ENCODE results near the gene MYH11.
A peak's percentile ranks its signal among the peaks of the same experiment; 100 is the strongest.
"Not testable (repeated sequence)": the region's sequence is repeated elsewhere in the genome, so short reads cannot be mapped to it uniquely, and the experiment has no call there.

The MYH11 gene

DNA sequence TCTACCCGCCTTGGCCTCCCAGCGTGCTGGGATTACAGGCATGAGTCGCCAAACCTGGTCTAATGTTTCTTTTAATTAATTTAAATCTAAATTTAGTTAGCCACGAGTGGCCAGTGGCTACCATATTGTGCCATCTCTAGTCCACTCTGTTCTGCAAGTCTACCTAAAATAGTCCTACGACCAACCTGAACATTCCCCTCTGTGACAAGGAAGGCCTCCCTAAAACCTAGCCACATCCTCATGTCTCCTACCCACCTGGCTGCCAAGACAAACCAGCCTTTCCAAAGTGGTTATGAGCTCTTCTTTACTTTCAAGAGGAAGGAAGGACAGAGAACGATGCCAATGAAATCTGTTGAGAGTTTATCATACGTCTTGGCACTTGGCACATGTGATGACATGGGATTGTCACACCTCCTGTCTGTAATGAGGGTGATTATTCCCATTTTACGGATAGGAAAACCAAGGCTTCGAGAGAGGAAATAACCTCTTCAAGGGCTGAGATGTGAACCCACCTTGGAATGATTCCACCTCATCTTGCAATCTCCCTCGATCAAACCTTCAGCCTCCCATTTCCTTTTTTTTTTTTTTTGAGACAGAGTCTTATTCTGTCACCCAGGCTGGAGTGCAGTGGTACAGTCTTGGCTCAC, 19.7 kb downstream of the MYH11 start:
- DNase-seq: no peak

DNA sequence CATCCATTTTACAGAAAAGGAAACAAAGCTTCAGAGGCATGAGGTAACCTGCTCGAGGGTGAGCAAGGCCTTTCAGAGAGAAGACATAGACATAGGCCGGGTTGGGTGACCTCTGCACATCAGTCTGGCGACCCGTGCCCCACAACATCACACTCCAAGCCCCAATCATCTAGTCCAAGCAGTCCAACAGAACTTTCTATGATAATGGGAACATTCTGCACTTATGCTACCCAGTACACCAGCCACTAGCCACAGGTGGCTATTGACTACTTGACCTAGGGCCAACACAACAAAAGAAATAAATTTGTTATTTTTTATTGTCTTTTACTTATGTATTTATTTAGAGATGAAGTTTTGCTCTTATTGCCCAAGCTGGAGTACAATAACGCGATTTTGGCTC, 20.8 kb downstream of the MYH11 start:
- no peak for DNase-seq

DNA sequence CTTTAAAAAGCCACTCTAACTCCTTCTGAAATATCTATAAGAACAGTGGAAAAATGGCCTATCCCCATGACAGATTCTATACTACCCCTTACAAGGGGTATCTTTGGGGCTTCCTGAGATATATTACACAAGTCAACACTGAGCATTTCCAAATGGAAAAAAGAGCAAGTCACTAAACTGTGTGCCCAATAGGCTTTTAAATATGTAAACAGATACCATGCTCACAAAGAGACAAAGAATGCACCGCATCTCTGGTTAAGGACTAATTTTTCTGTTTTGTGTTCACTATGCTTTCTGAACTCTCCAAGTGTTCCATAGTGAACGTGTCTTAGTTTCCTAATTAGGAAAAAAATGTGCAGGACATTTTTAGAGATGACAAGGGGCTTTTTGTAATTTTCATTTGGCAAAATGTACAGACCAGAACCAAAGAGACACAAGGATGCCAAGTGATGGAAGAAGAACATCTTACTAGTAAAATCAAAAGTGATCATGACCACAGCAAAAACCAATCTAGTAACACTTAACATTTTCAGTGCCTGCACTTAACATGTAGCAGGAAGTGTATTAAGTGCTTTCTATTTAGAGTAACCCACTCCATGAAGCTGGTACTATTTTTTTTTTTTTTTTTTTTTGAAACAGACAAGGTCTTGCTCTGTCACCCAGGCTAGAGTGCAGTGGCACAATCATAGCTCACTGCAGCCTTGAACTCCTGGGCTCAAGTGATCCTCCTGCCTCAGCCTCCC, 21.5 kb downstream of the MYH11 start:
- no peak for DNase-seq

DNA sequence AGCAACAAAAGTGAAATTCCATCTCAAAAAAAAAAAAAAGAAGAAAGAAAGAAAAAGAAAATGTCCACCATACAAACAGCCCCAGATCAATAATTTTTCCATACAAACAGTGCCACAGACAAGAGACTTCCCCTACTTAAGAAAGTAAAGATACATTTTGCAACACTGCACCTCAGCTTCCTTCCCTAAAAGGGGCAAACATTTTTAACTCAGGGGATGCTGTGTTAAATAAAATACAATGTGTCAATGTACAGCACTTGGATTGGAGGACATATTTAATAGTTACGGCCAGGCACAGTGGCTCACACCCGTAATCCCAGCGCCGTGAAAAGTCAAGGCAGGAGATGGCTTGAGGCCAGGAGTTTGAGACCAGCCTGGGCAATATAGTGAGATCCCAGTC, 22.3 kb downstream of the MYH11 start:
- no peak for DNase-seq

DNA sequence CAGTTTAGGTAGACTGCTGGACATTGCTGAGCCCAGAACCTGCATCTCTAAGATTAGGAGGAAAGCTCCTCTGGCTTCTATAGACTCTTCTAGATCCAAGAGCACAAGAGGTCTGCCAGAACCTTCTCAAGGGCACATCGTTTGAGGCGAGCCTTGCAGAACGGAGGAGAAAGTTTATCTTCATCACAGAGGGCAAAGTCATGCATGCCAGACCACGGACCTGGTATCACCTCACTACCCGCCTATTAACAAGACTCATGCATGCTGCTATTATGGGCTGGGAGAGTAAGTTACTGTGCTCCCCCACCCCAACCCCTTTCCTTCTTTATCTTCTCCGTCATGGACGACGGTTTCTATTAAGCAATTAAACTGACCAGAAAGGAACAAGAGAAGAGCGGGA, 23.3 kb downstream of the MYH11 start:
- no peak for DNase-seq

DNA sequence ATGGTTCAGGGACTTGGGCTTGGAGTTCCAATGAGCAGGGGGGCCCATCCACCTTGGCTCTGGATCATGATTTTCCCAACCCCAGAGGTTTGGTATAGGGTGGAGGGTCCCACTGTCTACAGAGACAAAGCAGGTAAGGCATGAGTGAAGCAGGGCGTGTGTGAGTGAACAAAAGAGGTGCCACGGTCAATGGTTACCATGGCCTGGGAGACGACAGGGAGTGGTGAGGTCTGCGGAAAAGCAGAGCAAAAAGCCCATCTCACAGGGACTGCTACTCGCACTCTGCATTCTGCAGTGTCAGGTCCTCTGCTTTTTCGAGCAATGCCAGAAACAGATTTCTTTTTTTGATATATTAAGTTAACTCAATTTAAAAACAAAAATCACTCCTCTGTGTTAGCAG, 24.6 kb downstream of the MYH11 start:
- no peak for DNase-seq

DNA sequence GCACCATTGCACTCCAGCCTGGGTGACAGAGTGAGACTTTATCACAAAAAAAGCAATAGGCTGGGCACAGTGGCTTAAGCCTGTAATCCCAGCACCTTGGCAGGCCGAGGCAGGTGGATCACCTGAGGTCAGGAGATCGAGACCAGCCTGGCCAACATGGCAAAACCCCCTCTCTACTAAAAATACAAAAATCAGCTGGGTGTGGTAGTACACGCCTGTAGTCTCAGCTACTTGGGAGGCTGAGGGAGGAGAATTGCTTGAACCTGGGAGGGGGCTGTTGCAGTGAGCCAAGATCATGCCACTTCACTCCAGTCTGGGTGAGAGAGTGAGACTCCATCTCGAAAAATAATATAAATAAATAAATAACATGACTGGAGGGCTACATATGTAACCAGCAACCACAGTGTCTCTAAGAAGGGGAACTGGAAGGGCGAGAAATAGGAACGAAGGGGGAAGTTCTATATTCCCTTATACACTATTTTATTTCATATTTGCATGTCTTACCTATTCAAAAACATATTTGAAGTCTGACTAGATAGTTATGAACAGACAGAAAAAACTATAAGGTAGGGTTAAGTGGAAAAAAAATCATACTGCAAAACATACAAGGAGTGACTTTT, 25.9 kb downstream of the MYH11 start:
- DNase-seq: no peak

DNA sequence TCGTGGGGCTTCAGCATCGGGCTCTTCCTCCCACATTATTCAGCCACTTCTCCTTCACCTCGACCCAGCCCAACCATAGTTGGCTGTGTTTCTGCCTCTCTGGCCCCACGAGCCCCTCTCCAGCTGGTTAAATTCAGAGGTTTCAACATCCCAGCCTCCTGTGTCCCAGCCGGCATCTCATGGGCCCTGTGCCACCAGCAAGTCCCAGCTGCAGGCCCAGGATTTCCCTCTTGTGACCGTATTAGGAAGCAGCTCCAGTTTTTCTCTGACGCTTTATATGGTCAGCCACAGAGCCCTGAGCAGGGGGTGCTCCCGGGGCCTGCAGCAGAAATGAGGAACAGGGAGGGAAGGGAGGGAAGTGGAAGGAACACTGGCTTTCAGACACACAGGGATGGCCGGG, 27.4 kb downstream of the MYH11 start:
- no peak for DNase-seq

DNA sequence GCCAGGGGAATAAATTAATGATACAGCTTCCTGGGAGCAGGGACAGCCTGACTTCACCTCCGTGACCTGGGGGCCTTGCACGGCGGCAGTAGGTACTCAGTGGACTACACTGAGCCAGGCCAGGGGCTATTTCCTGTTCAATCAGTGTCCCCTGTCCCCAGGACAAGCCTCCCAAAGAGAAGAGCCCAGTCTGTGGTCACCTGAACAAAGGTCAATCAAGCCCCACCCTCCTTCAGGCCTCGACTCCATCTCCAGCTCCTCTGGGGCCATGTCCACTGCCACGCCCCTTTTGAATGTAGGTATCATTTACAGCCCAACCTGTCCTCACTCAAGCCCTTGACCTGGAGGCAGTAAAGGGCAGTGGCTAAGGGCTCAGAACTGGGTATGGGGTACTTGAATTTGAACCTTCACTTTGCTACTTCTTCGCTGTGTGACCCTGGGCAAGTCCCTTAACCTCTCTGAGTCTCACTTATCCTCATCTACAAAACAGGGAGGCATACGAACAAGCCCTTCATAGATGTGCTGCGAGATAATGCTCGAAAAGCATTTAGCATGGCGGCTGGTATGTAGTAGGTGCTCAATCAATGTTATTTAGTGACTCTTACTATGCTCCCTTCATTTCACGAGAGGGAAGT, 29.0 kb downstream of the MYH11 start:
- DNase-seq: no peak

DNA sequence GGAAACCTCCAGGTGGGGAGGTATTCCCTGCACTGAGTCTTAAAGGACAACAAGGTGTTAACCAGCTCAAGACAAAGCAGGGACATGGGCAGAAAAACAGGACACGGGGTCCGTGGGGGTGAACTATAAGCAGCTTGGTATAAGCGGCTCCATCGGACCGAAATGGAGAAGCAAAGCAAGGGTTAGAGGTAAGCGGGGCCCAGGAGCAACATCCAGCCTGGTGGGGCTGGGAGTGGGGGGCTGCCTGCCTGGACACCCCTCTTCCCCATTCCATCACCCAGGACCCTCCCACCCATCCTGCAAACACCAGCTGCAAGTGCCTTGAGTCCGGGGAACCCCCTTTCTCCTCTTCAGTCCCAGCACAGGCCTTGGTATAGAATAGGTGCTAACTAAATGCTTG, 29.5 kb downstream of the MYH11 start:
- DNase-seq: no peak

DNA sequence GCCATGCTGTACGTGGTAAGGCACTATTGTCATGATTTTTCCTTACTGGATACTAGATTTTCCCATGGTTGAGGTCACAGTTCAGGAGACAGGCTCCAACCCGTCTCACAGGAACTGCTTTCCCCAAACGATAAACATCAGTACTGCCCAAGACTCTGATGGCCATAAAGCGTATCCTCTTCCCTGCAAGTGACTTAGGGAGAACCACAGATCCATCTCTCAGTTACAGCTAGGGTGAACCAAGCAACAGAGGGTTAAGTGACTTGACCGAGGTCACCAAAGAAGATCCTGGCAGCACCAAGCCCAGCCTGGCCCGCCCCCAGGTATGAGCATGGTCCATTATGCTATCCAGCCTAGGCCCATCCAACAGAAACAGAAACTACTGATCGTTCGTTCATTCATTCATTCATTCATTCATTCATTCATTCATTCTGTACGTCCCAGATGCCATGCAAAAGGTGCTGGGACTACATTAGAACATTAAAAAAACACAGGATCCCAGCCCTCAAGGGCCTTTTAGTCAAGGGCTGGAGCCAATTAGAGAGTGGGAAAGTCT, 31.0 kb downstream of the MYH11 start:
- DNase-seq: no peak

DNA sequence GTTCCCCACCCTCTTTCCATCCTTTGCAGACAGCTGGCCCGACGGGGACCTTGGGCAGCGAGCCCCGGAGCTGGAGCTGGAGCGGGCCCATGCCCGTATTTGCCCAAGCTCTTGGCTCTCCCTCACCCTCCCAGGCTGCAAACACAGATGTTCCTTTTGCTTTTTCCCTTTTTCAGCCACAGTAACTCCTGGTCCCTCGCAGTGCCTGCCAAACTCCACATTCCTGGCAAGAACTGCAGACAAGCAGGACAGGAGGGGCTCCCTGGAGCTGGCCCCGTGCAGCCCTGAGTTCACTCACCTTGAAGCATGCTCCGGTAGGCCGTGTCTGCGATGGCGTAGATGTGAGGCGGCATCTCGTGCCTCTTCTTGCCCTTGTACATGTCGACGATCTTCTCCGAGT, 33.9 kb downstream of the MYH11 start:
- DNase-seq: no peak

DNA sequence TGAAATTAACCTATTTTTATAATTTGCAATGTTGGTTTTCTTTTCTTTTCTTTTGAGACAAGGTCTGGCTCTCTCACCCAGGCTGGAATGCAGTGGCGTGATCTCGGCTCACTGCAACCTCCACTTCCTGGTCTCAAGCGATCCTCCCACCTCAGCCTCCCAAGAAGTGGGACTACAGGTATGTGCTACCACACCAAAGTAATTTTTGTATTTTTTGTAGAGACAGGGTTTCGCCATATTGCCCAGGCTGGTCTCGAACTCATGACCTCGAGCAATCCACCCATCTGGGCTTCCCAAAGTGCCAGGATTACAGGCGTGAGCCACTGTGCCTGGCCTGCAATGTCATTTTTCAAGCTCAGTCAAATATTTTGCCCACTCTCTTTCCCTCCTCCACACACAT, 36.0 kb downstream of the MYH11 start:
- DNase-seq: no peak

DNA sequence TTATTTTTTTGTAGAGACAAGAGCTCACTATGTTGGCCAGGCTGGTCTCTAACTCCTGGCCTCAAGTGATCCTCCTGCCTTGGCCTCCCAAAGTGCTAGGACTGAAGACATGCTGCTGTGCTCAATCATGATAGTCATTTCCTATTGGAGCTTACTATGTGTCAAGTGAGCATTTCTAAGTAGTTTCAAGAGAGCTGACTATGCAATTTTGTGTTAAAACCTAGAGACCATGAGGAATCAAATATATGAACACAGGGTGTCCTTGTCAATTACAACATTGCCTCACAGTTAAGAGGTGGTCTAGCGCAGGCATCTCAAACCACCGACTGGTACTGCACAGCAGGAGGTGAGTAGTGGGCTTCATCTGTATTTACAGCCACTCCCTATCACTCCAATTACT, 37.8 kb downstream of the MYH11 start:
- DNase-seq: no peak

DNA sequence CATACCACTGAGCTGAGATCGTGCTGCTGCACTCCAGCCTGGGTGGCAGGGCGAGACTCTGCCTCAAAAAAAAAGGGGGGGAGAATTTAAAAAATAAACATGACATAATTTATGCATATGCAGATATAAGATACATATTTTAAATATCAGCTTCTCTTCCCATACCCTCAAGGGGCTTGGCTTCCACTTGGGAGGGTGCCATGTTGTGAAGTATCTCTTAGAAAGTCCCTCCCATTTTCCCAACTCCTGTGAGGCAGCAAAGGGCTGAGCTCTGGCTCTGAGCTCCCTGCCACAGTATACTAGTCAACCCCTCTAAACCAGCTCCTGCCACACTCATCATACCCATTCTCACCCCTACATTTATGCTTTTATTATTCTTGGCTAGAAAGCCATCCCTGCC, 39.4 kb downstream of the MYH11 start:
- no peak for DNase-seq

DNA sequence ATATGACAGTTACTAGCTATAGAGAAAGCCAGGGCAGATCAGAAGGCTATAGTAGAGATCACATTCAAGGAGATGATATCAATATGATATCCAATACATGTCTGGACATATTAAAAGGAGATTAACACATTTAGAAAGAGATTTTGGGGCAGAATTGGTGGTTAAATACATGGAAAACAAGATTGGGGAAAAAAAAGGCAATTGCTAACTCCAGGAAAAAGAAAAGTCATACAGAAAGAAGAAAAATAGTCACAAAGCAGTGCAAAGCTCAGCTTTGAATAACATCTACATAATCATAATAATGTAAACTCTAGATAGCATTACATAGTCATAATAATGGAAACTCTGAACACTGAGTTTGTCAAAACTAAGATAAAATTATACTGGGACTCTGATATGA, 40.6 kb downstream of the MYH11 start:
- no peak for DNase-seq

DNA sequence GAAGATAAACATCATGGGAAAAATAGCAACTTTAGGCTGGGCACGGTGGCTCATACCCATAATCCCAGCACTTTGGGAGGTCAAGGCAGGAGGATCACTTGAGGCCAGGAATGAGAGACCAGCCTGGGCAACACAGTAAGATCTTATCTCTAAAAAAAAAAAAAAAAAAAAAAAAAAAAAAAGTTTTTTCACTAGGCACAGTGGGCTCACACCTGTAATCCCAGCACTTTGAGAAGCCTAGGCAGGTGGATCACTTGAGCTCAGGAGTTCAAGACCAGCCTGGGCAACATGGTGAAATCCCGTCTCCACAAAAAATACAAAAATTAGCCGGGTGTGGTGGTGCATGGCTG, 44.5 kb downstream of the MYH11 start:
- not testable (repeated sequence) for DNase-seq

DNA sequence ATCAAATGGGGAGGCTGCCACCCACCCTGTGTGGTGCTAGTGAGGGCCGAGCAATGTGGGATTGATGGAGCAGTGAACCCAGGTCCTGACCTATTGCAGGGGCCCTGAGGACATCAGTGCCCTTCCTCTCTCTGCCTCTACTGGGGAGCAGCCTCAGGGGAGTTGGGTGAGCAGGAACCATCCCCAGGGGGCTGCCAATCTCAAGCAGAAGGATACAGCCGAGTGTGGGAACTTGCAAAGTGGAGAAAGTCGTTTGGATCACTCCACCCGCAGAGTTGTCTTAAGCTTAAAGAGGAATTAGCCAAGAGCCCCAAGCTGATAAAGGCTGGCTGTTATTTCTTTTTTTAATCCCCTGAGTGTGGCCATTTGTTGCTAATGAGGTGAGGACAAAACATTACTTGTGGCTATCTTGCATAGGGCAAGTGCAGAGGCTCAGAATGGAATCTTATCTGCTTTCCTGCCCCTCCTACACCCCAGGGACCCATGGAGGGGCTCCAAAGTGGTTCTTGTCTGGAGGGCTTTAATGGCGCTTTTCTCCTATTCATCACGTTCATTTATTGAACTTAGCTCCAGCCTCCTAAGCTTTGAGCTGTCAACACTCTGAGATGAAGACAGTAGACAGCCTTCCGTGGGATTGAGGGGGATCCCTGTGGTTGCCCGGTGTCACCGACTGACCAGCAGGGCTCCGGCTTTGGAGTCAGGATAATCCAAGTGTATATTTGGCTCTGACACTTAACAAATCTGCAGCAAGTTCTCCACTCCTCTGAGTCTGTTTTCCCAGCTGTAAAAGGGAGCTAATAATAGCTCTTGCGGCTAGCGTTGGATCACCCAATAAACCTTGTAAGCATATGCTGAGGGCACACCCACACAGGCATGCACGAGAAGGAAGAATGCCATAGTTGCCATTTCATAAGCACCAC, 45.1 kb downstream of the MYH11 start:
- DNase-seq: peak; percentile 25 to 61

DNA sequence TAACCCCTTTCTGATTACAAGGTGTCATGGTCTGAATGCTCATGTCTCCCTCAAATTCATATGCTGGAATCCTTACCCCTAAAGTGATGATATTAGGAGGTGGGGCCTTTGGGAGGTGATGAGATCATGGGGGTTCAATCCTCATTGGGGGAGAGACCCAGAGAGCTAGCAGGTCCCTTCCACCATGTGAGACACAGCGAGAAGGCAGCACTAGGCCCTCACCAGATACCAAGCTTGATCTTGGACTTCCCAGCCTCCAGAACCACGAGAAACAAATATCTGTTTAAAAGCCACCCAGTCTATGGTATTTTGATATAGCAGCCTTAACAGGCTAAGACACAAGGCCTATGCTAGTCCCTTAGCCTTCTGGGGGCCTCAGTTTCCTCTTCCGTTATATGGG, 45.9 kb downstream of the MYH11 start:
- DNase-seq: no peak

DNA sequence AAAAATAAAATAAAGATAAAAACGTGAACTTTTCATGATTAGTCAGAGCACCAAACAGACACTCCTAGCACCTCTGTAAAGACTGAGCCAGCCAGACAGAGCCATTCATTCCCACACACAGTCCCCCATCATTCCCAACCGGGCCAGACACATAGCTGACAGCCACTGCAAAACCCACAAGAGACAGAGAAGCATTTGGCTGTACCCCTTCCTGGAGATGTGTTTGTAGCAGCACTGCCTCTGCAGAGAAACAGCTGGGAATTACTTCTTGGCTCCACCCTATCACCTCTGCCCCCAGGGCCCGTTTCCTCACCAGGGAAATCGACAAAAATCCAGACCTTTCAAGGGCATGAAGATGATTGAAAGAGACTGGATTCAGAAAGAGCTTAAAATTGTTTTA, 46.4 kb downstream of the MYH11 start:
- DNase-seq: no peak

DNA sequence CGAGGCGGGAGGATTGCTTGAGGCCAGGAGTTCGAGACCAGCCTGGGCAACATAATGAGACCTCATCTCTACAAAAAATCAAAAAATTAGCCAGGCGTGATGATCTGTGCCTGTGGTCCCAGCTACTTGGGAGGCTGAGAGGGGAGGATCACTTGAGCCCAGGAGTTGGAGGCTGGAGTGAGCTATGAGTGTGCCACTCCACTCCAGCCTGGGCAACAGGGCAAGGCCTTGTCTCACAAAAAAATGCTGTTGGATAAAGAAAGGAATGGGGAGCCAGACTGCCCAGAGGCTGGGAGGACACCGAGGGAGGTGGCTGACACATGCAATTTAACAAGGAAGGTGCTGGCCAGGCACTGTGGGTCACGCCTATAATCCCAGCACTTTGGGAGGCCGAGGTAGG, 47.5 kb downstream of the MYH11 start:
- DNase-seq: not testable (repeated sequence)

DNA sequence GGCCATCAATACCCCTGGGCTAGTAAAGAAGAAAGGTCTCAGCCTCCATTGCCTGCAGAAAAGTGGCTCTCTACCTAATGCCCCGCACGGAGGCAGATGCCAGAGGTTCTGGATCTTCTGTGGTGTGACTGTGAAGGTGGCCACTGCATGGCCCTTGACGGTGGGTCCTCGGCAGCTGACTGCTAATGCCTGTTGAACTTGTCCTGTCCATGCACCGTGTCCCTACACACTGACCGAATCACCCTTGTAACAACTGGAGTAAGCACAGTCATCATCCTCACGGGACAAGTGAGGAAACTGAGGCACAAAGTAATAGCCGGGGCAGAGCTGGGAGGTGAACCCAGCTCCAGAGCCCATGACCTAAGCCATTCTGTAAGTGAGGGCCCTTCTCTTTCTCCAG, 48.8 kb downstream of the MYH11 start:
- no peak for DNase-seq

DNA sequence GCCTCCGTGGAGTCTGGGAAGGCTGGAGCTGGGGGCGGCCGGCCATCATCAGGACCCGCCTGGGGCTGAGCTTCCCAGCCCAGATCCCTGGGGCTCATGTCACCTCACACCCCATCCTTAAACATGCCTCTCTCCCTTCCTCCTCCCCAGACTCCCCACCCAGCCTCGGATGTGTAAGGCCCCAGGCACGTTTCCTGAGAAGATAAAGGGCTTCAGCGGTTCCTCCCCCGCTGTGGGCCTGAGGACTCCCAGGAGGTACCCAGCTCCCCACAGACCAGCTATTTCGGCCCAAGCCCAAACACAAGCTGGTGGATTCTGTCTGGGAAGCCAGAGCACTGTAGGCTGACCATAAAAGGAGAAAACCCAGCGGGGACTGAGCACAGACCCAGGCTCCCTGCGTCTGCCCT, 49.2 kb downstream of the MYH11 start:
- no peak for DNase-seq
